Gastrocnemius medialis (tissue), 4 donors: ENCODE data around the gene C1QTNF3.
"Not testable (repeated sequence)": the region's sequence is repeated elsewhere in the genome, so short reads cannot be mapped to it uniquely, and the experiment has no call there.

Experiments used
- POLR2A ChIP-seq, 2 donors: fragments of 450-650 bp; IDR thresholded peaks; one replicate each; pipeline ENCODE4 v1.6.1; 2017; ENCODE audit warnings: antibody characterized with exemption in 2 of 2, mild to moderate bottlenecking in 2 of 2, moderate library complexity in 2 of 2
- TF ChIP-seq, protein P1 (sequence below), 5 experiments: fragments of 450-650 bp in 3 of 5; fragments of 200-600 bp in 2 of 5; sonication (generic) in 2 of 5; IDR thresholded peaks in 4 of 5; conservative IDR thresholded peaks in 1 of 5; 1 replicate in 4 of 5; 2 replicates in 1 of 5; pipeline ENCODE4 v1.5.1; 2016 to 2019; ENCODE audit warnings: antibody characterized with exemption in 5 of 5, mild to moderate bottlenecking in 3 of 5, moderate library complexity in 3 of 5

DNA sequence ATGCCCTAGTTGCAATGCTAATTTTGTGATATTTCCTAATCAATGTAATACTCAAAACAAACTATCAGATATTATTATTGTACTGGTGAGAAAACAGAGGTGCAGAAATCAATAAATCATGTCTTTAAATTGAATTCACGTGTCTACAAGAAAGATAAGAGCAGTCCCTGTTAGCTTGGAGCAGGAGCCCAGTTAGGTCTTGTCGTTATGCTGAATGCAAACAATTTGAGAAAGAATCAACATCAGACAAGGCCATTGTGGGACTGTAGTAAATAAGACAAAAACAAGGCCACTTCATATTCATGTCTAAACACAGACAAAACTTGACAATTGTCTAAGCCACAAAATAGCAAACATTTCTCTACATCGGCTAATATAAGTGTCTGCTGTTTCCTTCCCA, 31.1 kb upstream of the C1QTNF3 start:
- not testable (repeated sequence) for TF ChIP-seq POLR2A (IDR thresholded peaks at IDR 0.05)
- TF ChIP-seq, protein P1, sequence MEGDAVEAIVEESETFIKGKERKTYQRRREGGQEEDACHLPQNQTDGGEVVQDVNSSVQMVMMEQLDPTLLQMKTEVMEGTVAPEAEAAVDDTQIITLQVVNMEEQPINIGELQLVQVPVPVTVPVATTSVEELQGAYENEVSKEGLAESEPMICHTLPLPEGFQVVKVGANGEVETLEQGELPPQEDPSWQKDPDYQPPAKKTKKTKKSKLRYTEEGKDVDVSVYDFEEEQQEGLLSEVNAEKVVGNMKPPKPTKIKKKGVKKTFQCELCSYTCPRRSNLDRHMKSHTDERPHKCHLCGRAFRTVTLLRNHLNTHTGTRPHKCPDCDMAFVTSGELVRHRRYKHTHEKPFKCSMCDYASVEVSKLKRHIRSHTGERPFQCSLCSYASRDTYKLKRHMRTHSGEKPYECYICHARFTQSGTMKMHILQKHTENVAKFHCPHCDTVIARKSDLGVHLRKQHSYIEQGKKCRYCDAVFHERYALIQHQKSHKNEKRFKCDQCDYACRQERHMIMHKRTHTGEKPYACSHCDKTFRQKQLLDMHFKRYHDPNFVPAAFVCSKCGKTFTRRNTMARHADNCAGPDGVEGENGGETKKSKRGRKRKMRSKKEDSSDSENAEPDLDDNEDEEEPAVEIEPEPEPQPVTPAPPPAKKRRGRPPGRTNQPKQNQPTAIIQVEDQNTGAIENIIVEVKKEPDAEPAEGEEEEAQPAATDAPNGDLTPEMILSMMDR (IDR thresholded peaks at IDR 0.05 in 4 of 5, conservative IDR thresholded peaks at IDR 0.05 in 1 of 5): not testable (repeated sequence)
